ENCODE measurements around the gene TMEM143.

The TMEM143 gene

GRCh38 chr19:48382286-48382685 lies 18.5 kb upstream of the TMEM143 start:
- no peak overlapping the region for H3K27ac ChIP-seq (ENCODE audit: low read length)
- H2AFZ ChIP-seq (ENCODE audit: low read depth, low read length), result no peak overlapping the region
- H3K4me3 ChIP-seq (ENCODE audit: low read depth in 1 of 2, low read length in 2 of 2), result no peak overlapping the region
- no peak overlapping the region for H3K9ac ChIP-seq (ENCODE audit: low read depth, low read length)
- DNase-seq (no peak), ATAC-seq (ENCODE audit: insufficient read depth, low read depth) (no peak)
- no peaks in the 10 kb centered on the region for H3K4me1 ChIP-seq (ENCODE audit: insufficient read depth, low read length)
- no peak overlapping the region for H3K4me2 ChIP-seq (ENCODE audit: insufficient read depth, low read length)
- no peaks in the 10 kb centered on the region for H3K27me3 ChIP-seq (ENCODE audit: insufficient read depth, low read length, poor library complexity)
- H3K9me3 ChIP-seq (ENCODE audit: insufficient read depth, low read length, severe bottlenecking), result no peaks in the 10 kb centered on the region
- H4K20me1 ChIP-seq (ENCODE audit: insufficient read depth, low read length), result no peaks in the 10 kb centered on the region
- peaks cover 51% of the 10 kb centered on the region for H3K36me3 ChIP-seq (ENCODE audit: insufficient read depth, low read length)
- 0 out of 2 replicates have a peak, but pooled peaks cover 2% of the 10 kb centered on the region for H3K79me2 ChIP-seq (ENCODE audit: insufficient read depth, low read length)
- TF ChIP-seq EZH2 (IDR thresholded peaks at IDR 0.05; ENCODE audit: borderline replicate concordance, low read depth, low read length, severe bottlenecking) (no peak), CTCF (IDR thresholded peaks at IDR 0.05; ENCODE audit: borderline replicate concordance, extremely low read depth, low read length, poor library complexity, severe bottlenecking) (no peak)

GRCh38 chr19:48381178-48381950 lies 17.6 kb upstream of the TMEM143 start:
- Histone ChIP-seq H3K4me1 (ENCODE audit: insufficient read depth, low read length) (no peaks in the 10 kb centered on the region), H3K27ac (ENCODE audit: low read length) (no peak overlapping the region), H3K4me3 (ENCODE audit: low read depth in 1 of 2, low read length in 2 of 2) (no peak overlapping the region), H4K20me1 (ENCODE audit: insufficient read depth, low read length) (no peaks in the 10 kb centered on the region), H3K27me3 (ENCODE audit: insufficient read depth, low read length, poor library complexity) (no peaks in the 10 kb centered on the region), H2AFZ (ENCODE audit: low read depth, low read length) (no peak overlapping the region), H3K79me2 (ENCODE audit: insufficient read depth, low read length) (no peaks in the 10 kb centered on the region), H3K9ac (ENCODE audit: low read depth, low read length) (no peak overlapping the region), H3K9me3 (ENCODE audit: insufficient read depth, low read length, severe bottlenecking) (no peaks in the 10 kb centered on the region), H3K4me2 (ENCODE audit: insufficient read depth, low read length) (no peak overlapping the region), H3K36me3 (ENCODE audit: insufficient read depth, low read length) (peaks cover 46% of the 10 kb centered on the region)
- TF ChIP-seq EZH2 (IDR thresholded peaks at IDR 0.05; ENCODE audit: borderline replicate concordance, low read depth, low read length, severe bottlenecking) (no peak), CTCF (IDR thresholded peaks at IDR 0.05; ENCODE audit: borderline replicate concordance, extremely low read depth, low read length, poor library complexity, severe bottlenecking) (peak; percentile 19)
- ATAC-seq (ENCODE audit: insufficient read depth, low read depth), result no peak
- no peak for DNase-seq

GRCh38 chr19:48379058-48379457 lies 15.3 kb upstream of the TMEM143 start:
- Histone ChIP-seq H2AFZ (ENCODE audit: low read depth, low read length) (no peak overlapping the region), H3K4me3 (ENCODE audit: low read depth in 1 of 2, low read length in 2 of 2) (no peak overlapping the region), H4K20me1 (ENCODE audit: insufficient read depth, low read length) (no peaks in the 10 kb centered on the region), H3K4me1 (ENCODE audit: insufficient read depth, low read length) (no peaks in the 10 kb centered on the region), H3K27ac (ENCODE audit: low read length) (no peak overlapping the region), H3K79me2 (ENCODE audit: insufficient read depth, low read length) (no peaks in the 10 kb centered on the region), H3K36me3 (ENCODE audit: insufficient read depth, low read length) (peaks cover 24% of the 10 kb centered on the region), H3K9me3 (ENCODE audit: insufficient read depth, low read length, severe bottlenecking) (no peaks in the 10 kb centered on the region), H3K9ac (ENCODE audit: low read depth, low read length) (no peak overlapping the region), H3K4me2 (ENCODE audit: insufficient read depth, low read length) (no peak overlapping the region), H3K27me3 (ENCODE audit: insufficient read depth, low read length, poor library complexity) (no peaks in the 10 kb centered on the region)
- no peak for TF ChIP-seq CTCF (IDR thresholded peaks at IDR 0.05; ENCODE audit: borderline replicate concordance, extremely low read depth, low read length, poor library complexity, severe bottlenecking)
- ATAC-seq (ENCODE audit: insufficient read depth, low read depth) (no peak; the same call in 2 of the 3 replicates), DNase-seq (no peak)

All from DND-41 (cell line).